Activated CD4-positive, alpha-beta T cell treated with anti-CD3 and anti-CD28 coated beads for 4 hours (primary cell): ENCODE data around the gene PPP2R3B.
A peak's percentile ranks its signal among the peaks of the same experiment; 100 is the strongest.

Experiments
- DNase-seq, 2 donors: peaks; one replicate each; pipeline ENCODE4 v3.0.0-alpha.2; 2020

PPP2R3B gene

DNA sequence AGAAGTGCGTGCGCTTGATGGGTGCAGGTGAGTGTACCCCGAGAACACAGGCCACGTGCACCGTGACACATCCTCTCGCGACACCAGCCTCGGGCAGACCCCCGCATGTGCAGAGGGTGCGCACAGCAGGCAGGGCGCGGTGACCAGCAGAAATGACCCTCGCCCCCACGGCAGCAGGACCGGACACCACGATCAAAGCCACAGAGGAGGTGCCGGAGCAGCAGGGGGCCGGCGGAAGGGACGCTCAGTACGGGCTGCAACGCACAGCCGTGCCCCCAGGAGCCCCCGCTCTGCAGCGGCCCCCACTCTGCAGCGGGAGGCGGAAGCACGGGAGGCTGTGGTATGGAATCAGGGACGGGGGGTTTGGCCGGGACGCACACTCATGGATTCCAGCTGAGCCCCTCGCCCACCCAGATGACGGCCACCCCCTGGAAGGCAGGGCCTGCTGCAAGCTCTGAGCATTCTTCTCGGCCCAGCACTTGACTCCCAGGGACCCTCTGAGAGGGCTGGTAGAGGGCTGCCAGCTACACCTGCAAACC, 17.1 kb downstream of the PPP2R3B start:
- no peak for DNase-seq

DNA sequence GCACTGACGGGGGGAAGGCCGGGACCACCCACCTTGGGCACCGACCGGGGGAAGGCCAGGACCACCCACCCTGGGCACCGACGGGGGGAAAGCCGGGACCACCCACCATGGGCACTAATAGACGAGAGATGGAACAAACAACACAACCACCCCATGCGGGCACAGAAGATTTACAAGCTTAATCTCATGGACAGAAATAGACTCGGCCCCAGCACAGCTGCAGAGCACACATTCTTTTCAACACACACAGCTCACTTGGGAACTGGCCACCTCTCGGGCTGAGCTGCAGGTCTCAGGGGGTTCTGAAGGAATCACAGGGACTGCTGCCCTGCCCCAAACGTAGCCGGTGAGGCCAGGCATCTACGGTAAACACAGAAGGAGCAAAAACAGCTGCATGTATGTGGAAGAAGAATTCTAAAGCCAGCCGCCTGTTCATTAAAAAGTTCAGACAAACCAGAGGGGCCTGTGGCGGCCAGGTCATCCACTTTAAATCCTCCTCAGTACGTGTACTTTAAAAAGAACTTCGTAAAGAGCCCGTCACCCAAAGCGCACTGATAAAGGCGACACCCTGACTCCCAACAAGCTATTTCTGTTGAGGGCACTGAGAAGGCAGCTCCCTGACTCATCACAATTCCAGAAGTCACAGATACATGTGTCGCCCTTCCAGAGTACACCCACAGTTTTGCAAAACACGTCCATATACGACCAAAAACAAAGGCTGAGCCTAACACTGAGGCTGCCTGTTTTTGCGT, 17.7 kb downstream of the PPP2R3B start:
- DNase-seq = no peak

DNA sequence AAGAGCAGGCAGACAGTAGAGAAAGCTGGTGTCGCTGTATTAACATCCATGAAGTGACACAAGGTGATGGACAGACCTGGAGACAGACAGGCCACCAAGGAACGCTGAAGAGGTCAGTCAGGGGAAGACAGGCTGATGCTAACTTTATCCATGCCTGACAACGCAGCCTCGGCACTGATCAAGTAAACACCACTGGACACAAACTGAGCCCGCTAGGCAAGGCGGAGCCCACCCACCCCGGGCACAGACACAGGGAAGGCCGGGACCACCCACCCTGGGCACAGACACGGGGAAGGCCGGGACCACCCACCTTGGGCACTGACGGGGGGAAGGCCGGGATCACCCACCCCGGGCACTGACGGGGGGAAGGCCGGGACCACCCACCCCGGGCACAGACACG, 18.8 kb downstream of the PPP2R3B start:
- DNase-seq = no peak

DNA sequence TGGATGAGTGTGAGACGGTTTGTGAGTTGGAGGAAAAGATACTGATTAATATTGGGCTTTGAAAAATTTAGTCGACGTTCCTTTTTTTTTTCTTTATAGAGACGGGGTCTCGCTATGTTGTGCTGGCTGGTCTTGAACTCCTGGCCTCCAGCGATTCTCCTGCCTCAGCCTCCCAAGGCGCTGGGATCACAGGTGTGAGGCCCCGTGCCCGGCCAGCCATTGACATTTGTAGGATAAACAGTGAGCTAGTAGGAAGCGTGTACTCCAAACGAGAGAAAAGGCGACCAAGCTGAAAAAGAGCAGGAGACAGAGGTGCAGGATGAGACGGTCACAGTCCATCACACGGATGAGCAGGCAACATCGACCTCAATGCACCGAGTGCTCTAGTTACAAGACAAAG, 19.4 kb downstream of the PPP2R3B start:
- no peak for DNase-seq

DNA sequence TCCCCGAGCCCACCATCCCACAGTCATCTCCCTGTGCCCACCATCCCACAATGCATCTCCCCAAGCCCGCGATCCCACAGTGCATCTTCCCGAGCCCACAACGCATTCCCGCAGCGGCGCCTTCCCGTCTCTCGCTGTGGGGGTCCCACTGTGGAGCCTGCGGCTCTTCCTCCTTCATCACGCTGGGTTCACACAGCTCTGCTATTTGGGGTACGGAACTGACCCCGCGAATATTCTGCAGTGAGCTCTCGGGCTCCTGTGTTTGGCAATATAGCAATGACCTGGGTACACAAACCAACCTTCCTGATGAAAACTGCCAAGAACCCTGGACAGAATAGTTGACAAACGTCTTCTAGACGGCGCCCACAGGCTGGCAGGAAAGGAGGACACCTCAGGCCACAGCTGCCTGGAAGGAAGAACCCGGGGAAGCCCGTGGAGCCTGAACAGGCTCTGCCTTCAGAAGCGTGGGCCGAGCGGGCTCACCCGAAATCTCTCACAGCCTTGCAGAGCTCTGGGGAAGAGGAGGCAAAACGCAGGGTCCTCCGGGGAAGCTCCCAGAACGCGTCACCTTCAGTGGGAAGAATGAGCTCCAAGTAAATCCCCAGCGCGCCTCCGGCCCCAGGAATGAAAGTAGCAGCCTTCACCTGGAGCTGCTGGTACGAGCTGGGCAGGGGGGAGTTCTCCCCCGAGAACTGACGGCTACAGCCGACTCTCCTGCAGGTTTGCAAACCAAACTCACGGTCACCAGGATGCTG, 22.9 kb downstream of the PPP2R3B start:
- no peak for DNase-seq

DNA sequence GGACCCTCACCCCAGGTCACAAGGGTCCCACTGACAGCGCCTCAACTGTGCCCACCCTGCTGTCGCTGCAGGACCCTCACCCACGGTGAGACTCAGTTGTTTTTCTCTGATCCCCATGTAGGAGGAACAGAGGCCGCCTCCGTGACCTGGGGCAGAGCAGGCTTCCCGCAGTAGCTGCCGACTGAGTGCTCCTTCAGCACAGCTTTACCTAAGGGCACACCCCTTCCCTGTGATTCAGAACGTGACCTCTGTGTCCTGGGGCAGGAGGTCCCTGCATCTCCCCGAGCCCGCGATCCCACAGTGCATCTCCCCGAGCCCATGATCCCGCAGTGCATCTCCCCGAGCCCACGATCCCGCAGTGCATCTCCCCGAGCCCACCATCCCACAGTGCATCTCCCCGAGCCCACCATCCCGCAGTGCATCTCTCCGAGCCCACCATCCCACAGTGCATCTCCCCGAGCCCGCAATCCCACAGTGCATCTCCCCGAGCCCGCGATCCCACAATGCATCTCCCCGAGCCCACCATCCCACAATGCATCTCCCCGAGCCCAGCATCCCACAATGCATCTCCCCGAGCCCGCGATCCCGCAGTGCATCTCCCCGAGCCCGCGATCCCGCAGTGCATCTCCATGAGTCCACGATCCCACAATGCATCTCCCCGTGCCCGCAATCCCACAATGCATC, 23.6 kb downstream of the PPP2R3B start:
- no peak for DNase-seq

DNA sequence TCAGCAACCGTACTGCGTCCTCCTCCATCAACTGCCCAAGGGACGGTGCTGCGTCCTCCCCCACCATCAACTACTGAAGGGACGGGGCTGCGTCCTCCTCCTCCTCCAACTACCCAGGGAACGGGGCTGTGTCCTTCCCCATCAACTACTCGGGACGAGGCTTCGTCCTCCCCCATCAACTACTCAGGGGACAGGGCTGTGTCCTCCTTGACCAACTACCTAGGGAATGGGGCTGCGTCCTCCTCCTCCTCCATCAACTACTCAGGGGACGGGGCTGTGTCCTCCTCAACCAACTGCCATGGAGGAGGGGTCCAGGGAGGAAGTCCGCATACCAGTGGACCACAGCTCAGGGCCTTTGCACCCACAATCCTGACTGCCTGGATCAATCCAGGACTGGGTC, 24.4 kb downstream of the PPP2R3B start:
- DNase-seq = no peak

DNA sequence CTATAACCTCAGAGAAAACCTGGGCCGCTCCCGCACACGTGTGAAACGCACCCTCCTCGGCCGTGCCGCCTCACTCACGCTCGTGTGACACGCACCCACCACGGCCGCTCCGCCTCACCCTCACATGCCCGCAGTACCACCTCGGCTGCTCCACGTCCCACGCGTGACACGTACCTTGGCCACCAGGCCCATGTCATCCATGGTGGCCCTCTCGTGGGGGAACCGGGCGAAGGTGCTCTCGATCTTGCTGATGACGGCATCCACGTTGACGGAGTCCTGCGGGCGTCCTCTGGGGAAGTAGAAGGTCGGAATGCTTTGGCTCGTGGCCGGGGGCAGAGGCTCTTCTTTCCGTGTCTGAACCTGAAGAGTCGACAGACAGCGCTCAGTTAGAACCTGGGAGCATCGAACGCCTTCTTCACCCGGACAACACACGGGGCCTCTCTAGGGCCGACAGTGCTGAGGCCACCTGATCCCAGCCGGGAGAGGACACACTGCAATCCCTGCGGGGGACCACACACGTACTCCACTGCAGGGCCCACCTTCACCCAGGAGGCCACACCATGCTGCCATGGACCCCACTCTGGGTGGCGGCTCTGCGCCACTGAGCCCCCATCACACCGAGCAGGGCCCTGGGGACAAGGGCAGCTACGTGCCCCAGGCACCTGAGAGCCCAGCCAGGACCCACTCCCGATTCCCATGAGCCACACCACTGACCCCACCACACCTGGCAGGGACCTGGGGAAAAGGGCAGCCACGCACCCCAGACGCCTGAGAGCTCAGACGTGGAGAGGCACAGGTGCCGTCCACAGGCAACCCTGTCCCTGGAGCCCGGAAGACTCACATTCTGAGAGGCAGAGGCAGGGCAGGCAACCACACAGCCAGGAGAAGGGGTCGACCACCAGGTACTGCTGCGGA, 25.2 kb downstream of the PPP2R3B start:
- no peak for DNase-seq

DNA sequence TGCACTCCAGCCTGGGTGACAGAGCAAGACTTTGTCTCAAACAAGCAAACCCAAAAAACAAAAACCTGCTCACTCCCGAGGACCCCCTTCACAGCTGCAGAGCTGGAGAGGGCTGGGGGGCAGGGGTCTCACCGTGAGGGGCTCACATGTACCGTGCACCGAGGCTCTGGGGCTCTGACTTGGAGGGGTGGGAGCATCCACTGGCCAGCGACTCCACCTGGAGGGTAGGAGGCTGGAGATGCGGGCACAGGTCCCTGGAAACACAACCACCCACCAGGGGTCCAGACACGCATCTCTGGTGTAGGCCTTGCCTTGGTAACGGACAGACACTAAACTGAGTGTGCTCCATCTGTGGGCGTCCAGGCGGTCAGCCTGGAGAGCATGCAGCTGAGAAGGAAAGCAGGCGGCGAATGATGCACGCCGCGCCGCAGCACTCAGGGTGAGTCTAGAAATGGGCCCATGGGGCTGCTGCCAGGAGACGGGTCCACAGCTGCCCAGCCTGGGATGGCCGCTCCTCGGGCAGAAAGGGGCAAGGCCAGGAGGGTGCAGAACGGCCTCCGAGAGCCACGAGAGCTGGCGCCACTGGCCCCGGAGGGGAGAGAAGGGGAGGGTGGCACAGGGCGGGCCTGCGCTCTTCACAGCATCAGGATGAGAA, 26.1 kb downstream of the PPP2R3B start:
- no peak for DNase-seq

DNA sequence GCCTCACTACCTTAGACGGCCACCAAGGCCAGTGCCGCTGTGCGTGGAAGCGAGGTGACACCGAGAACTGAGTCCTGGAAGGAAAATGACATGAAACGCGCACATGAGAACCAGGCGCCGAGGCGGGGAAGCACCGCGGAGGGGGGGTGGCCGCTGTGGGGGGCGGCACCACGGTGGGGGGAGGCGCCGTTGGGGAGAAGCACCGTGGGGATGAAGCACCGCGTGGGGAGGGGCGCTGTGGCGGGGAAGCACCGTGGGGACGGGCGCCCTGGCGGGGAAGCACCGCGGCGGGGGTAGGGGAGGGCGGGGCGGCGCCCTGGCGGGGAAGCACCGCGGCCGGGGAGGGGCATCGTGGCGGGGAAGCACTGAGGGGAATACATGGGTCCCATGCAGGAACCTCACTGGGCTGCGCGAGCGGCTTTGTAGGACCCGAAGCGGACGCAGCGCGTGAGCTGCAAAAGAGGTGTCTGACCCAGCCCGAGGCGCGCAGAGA, 28.0 kb downstream of the PPP2R3B start:
- DNase-seq = no peak

DNA sequence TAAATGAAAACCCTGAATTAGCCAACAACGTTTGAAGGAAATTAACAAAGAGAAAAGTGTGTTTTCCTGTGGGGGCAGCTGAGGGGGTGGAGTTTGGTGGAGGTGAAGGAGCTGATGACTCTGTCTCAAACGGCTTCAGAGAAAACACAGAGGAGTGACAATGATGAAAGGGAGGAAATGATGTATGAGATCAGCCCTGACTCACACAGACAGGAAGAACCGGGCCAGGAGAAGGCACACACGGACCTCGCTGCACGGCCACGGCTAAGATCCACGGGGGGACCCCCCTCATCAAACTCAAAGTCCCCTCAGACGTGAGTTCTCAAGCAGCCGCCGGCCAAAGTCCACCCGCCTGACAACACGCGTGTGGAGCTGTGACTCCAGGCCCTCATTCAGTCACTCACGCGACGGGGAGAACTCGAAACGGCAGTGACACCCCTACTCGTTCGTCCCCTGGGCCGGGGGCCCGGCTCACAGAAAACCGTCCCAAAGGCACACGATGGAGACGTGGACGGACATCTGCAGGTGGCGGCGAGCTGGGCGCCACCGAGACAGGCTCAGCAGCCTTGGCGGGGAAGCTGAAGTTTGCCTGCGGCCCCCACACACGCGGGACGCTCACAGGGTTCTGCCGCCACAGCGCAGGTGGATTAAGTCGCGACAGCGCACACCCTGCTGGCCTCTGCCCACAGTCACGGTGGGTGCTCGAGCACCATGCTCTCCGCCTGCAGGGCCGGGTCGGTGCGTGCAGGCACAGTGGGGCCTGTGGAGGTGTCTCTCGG, 28.8 kb downstream of the PPP2R3B start:
- peak; percentile 55 to 57 for DNase-seq

DNA sequence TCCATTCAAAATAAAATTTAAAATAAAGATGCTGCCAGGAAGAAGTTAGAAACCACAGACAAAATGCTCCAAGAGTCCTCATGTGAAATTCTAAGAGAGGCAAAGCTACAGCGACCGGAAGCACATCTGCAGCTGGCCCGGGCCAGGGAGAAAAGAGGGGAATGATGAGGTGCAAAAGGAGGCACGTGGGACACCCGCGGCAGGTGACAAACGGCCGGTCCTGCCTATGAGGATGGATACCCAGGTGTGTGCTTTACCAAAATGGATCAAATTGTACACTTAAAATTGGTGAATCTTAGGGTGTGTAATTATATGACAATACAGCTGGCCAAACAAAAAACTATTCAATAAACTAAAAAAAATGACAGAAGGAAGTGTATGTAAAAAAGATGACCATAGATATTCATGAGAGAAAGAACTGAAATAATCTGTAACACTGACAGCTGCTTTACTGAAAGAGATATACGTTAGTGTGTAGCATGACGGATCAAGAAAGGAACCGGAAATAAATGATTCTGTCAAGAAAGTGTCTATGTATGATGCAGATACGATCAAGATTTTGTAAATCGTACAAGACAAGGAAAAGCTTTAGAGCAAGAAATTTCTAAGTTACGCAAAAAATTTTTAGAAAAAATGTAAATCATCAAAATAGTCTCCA, 29.5 kb downstream of the PPP2R3B start:
- DNase-seq = no peak

DNA sequence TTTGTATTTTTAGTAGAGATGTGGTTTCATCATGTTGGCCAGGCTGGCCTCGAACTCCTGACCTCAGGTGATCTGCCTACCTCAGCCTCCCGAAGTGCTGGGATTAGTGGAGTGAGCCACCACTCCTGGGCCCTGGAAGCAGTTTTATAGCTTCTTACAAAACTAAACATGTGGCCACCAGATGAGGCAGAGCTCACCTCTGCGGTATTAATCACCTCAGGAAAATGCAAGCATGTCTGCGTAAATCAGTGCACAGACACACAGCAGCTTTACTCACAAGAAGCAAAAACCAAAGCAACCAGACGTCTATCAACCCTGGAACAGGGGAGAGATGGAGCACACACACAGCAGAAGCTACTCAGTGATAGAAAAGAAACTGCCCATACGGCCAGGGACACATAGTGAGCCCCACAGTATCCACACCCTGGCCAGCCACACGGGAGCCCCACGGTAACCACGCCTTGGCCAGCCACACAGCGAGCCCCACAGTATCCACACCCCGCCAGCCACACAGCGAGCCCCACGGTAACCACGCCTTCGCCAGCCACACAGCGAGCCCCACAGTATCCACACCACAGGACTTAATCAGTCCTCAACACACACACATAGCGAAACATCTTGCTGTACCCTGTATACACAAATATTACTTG, 30.2 kb downstream of the PPP2R3B start:
- DNase-seq = no peak

DNA sequence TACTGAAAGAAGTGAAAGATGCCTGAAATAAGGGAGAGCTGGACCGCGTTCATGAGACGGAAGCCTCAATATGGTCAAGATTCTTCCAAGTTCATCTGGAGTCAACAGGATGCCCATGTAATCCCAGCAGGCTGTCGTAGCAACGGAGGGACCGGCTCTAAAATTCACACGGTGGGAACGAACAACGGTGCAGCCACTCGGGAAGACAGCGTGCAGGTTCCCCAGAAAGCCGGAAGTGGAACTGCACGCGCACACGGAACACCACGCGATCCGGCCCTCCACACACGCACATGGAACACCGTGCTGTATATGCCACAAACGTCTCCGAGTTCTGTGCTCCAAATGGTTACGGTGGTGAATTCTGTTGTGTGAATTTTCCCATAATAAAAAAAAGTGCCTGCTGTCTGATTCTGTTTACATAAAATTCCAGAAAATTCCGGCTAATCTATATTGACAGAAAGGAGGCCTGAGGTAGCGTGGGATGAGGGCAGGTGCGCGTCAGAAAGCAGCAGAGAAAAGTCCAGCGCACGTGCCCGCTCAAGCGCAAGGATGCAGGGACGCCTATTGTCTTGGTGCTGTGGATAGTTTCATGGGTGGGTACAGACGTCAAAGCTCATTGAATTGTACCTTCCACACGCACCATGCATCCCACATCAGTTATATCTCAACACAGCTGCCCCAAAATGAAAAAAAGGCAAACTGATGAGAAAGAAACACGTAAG, 31.2 kb downstream of the PPP2R3B start:
- no peak for DNase-seq

DNA sequence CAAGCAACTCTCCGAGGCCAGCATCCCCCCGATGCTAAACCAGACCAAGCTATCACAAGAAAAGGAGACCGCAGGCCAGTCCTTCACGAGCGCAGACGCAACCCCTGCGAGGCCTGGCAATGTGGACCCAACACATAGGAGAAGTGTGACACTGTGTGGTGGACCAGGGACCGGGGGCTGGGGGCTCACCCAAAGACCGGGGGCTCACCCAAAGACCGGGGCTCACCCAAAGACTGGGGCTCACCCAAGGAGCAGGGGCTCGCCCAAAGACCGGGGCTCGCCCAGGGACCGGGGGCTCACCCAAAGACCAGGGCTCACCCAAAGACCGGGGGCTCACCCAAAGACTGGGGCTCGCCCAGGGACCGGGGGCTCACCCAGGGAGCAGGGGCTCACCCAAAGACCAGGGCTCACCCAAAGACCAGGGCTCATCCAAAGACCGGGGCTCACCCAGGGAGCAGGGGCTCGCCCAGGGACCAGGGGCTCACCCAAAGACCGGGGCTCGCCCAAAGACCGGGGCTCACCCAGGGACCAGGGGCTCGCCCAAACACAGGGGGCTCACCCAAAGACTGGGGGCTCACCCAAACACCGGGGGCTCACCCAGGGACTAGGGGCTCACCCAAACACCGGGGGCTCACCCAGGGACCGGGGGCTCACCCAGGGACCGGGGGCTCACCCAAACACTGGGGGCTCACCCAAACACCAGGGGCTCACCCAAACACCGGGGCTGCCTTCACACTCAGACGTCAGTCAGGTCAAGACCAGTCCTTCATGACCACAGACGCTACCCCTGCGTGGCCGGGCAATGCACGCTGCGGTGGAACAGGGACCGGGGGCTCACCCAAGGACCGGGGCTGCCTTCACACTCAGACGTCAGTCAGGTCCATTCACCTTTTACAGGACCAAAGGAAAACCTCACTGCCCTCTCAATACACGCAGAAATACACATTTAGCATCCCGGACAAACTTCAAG, 32.9 kb downstream of the PPP2R3B start:
- DNase-seq = no peak

DNA sequence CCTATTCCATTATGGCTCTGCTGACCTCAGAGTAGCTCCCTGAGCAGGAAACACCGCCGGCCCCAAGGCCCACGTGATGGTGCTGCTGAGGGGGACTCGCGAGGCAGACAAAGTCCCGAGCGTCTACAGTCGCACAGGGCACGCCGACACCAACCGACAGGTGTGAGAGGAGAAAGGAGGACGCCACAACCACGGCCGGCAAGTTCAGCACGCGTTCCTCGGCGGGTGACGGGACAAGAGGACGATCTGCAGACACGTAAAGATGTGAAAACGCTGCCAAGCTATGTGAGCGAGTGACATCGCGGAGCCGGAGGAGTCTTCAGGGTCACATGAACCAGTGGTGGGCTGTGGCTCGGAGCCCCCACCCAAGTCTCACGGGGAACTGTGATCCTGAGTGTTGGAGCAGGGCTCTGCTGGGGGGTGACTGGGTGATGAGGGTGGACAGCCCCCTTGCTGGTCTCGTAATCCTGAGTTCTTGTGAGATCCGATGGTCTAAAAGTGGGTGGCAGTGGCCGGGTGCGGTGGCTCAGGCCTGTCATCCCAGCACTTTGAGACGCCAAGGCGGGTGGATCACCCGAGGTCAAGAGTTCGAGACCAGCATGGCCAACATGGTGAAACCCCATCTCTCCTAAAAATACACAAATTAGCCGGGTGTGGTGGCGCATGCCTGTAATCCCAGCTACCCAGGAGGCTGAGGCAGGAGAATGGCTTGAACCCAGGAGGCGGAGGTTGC, 34.0 kb downstream of the PPP2R3B start:
- no peak for DNase-seq

DNA sequence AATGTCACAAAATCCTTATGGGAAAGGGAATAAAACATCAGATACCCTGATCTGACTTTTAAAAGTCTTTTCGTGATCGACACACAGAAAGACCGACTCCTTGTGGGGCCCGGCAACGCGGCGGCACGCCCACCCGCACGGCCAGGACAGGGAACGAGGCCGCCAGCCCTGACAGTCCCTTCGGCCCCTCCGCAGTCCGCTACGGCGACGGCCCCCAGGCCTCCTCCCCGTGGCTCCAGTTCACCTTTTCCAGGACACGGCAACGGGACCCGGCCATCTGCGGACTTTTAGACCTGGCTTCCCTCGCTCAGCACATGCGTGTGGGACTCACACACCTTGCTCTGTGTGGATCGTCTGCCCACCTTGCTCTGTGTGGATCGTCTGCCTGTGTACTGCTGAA, 34.5 kb downstream of the PPP2R3B start:
- no peak for DNase-seq
